Middle frontal gyrus (tissue), 1 donor: Measurements from ENCODE around the gene GGPS1.
"Not testable (repeated sequence)": the region's sequence is repeated elsewhere in the genome, so short reads cannot be mapped to it uniquely, and the experiment has no call there.

Experiments used
- DNase-seq: peaks from one replicate; pipeline ENCODE4 v3.0.0-alpha.2; 2015; ENCODE audit warnings: low spot score; ENCODE audit errors: extremely low spot score

GGPS1 gene

GRCh38 chr1:235304549-235305451 lies 23.6 kb upstream of the GGPS1 start:
- no peak for DNase-seq

GRCh38 chr1:235307158-235308124 lies 20.9 kb upstream of the GGPS1 start:
- no peak for DNase-seq

- not testable (repeated sequence) for DNase-seq
Measured at GRCh38 chr1:235309206-235309605, 19.2 kb upstream of the GGPS1 start.

- DNase-seq: no peak
Measured at GRCh38 chr1:235313262-235313661, 15.1 kb upstream of the GGPS1 start.

GRCh38 chr1:235313931-235314678 lies 14.3 kb upstream of the GGPS1 start:
- no peak for DNase-seq

- no peak for DNase-seq
Measured at GRCh38 chr1:235315173-235315572, 13.2 kb upstream of the GGPS1 start.

GRCh38 chr1:235315735-235316134 lies 12.6 kb upstream of the GGPS1 start:
- DNase-seq: no peak

- DNase-seq: no peak
Measured at GRCh38 chr1:235317168-235317567, 11.2 kb upstream of the GGPS1 start.

- no peak for DNase-seq
Measured at GRCh38 chr1:235319255-235319654, 9.1 kb upstream of the GGPS1 start.

- DNase-seq: no peak
Measured at GRCh38 chr1:235320521-235321179, 7.7 kb upstream of the GGPS1 start.

- DNase-seq: no peak
Measured at GRCh38 chr1:235324296-235324695, 4.1 kb upstream of the GGPS1 start.

- no peak for DNase-seq
Measured at GRCh38 chr1:235325139-235325538, 3.2 kb upstream of the GGPS1 start.

- DNase-seq: no peak
Measured at GRCh38 chr1:235325854-235326253, 2.5 kb upstream of the GGPS1 start.

- no peak for DNase-seq
Measured at GRCh38 chr1:235326719-235327558, 1.4 kb upstream of the GGPS1 start.

GRCh38 chr1:235327559-235328270 lies 655 bp upstream of the GGPS1 start, which contains the start of gene ARID4B:
ARID4B (minus strand) TSS chr1:235328179; CDS start chr1:235326919, 1,260 bp downstream.
- DNase-seq: no peak

- no peak for DNase-seq
Measured at GRCh38 chr1:235329139-235329902, 951 bp downstream of the GGPS1 start.

GRCh38 chr1:235330918-235331285 lies 2.5 kb downstream of the GGPS1 start:
- DNase-seq: no peak

- no peak for DNase-seq
Measured at GRCh38 chr1:235331401-235331800, 3.0 kb downstream of the GGPS1 start.
